ENCODE results near the gene ZNF81. TPM values are rescaled to one million over a fixed set of nuclear protein-coding genes. Genes with fewer than 3 reads are reported as not detected.
"Not testable (repeated sequence)": the region's sequence is repeated elsewhere in the genome, so short reads cannot be mapped to it uniquely, and the experiment has no call there.

The ZNF81 gene
- 4.5 TPM for polyA plus RNA-seq (2012; ENCODE audit: missing spikeins)

DNA sequence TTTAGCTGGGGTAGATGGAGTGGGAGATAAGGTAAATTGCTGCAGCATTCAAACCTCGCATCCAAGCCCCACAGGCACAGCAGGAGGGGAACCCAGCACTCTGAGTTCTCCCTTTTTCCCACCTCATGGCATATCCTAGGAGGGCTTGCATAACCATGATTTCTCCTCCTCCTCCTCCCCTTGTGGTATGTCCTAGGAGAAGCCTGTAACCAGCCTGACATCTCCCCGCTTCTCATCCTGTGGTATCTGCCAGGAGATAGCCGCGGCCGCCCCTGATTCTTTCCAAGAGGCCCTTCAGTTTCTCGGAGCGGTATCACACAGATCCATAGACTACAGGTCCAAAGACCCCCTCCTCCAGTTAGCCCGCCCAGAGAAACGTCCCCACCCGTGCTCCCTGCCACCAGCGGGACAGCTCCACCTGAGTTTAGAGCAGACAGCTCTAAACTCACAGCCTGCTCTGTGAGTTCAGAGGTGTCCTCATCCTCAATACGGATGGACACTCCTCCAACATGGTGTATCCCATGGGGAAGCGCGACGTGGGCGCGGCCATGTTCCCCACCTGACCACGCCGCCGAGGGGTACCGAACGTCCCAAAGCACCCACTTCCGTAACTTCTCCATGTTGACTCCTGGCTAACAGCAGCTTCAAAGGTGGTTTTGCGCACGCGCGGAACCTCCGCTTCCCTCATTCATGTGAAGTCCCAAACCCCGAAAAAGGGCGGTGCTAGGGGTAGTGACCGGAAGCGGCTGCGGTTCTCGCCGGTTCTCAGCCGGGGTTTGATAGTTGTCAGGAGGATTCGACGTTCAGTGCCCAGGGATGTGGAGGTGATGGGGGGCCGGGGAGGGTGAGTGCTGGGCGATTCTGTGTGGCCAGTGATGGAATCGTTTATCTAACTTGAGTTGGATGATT lies at the start of gene ZNF81:
TSS of gene ZNF81 (plus strand) at position 739 of the 909 bp plus-strand sequence. CDS start 9,366 bp downstream, outside the sequence.
- peak; percentile 94 for FAIRE-seq

DNA sequence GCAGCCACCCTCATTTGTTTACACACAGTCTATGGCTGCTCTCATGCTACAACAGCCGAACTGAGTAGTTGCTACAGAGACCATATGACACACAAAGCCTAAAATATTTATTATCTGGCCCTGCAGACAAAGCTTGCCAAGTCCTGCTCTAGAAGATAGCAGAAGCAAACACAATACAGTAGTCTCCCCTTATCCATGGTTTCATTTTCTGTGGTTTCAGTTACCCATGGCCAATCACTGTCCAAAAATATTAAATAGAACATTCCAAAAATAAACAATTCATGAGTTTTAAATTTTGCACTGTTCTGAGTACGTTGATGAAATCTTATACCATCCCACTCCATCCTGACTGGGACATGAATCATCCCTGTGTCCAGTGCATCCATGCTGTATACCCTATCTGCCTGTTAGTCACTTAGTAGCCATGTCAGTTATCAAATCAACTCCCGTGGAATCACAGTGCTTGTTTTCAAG lies 40.2 kb upstream of the ZNF81 start:
- DNase-seq (ENCODE audit: insufficient read length) (no peak), FAIRE-seq (no peak)
- TF ChIP-seq POLR2A (IDR thresholded peaks at IDR 0.05; ENCODE audit: low read depth, low read length) (no peak), TAF1 (IDR thresholded peaks at IDR 0.05; ENCODE audit: borderline replicate concordance, low read depth, low read length) (no peak), POLR2AphosphoS5 (IDR thresholded peaks at IDR 0.05; ENCODE audit: low read depth, low read length) (no peak)

More for the DNA sequence above, at the start of gene ZNF81:
- peak; percentile 41 for DNase-seq (ENCODE audit: insufficient read length)
- peak; percentile 73 for TF ChIP-seq POLR2AphosphoS5 (IDR thresholded peaks at IDR 0.05; ENCODE audit: low read depth, low read length)
- peak; percentile 61; the same call in 1 of the 2 replicates for TF ChIP-seq TAF1 (IDR thresholded peaks at IDR 0.05; ENCODE audit: borderline replicate concordance, low read depth, low read length)
- peak; percentile 79 for TF ChIP-seq POLR2A (IDR thresholded peaks at IDR 0.05; ENCODE audit: low read depth, low read length)

DNA sequence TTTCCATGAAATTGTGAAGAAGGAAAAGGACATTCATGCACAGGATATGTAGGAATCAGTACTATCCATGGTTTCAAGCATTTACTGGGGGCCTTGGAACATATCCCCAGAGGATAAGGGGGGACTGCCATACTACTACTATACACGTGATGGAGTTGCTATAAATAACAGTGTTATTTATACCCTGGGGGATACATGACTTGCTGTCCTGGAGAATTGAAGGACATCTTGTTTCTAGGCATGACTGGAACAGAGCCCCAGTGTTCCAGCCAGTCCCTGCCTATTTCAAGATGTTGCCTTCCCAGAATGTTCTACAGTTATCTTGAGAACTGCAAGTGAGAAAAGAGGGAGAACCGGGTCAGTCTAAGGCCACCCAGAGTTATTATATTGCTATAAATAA lies 39.6 kb upstream of the ZNF81 start:
- FAIRE-seq (peak; percentile 69), DNase-seq (ENCODE audit: insufficient read length) (no peak)
- no peak for TF ChIP-seq POLR2A (IDR thresholded peaks at IDR 0.05; ENCODE audit: low read depth, low read length)
- no peak for TF ChIP-seq TAF1 (IDR thresholded peaks at IDR 0.05; ENCODE audit: borderline replicate concordance, low read depth, low read length)
- no peak for TF ChIP-seq POLR2AphosphoS5 (IDR thresholded peaks at IDR 0.05; ENCODE audit: low read depth, low read length)

DNA sequence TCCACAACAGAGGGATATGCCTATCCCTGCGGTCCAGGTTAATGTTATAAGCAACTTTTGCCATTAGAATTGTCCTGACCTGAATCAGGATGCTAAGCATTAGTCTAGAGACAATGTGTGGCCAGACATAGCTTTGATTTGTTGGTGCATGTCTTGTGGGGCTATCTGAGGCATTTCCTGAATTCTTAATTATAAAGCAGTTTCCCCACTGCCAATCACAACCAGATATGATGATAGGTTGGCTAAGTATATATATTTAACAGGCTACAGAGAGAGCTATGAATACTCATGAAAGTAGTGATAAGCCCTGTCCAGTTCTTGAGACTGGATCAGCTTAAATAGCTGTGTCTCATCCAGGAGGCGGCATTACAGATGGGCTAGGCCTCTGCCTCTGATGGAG lies 37.8 kb upstream of the ZNF81 start:
- no peak for DNase-seq (ENCODE audit: insufficient read length)
- FAIRE-seq: no peak
- TF ChIP-seq TAF1 (IDR thresholded peaks at IDR 0.05; ENCODE audit: borderline replicate concordance, low read depth, low read length) (no peak), POLR2AphosphoS5 (IDR thresholded peaks at IDR 0.05; ENCODE audit: low read depth, low read length) (no peak), POLR2A (IDR thresholded peaks at IDR 0.05; ENCODE audit: low read depth, low read length) (no peak)

DNA sequence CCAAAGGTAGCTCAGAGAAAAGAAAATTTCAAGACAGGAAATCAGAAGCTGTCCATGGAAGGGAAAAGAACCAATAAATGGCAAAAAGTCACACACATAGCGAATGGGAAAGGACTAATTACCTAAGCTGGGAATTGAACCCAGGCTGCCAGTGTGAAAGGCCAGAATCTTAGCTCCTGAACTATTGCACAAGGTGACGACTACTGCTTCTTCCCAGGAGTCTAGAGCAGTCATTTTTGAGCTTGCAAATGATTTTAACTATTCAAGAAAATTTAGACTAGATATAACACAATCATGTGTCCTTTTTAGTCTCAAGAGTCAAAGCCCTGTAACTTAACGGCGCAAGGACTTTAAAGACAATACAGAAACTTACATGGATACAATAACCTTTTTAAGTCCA lies 34.1 kb upstream of the ZNF81 start:
- no peak for DNase-seq (ENCODE audit: insufficient read length)
- FAIRE-seq: no peak
- TF ChIP-seq POLR2AphosphoS5 (IDR thresholded peaks at IDR 0.05; ENCODE audit: low read depth, low read length) (no peak), POLR2A (IDR thresholded peaks at IDR 0.05; ENCODE audit: low read depth, low read length) (no peak)

DNA sequence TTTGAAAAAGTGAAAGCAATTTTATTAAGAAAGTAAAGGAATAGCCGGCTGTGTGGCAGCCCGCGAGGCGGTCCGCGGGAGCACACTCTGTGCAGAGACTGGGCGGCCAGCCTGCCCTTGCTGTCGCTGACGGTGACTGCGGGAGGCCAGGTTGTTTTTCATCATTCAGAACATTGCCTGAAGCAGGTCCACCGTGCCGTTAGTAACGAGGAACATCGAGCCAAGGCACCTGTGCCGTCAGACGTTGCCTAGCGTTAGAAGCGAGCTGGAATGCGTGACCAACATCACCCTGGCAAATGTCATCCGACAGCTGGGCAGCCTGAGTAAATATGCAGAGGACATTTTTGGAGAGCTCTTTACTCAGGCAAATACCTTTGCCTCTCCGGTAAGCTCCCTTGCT lies 33.6 kb upstream of the ZNF81 start:
- DNase-seq (ENCODE audit: insufficient read length): not testable (repeated sequence)
- peak; percentile 78 for FAIRE-seq

DNA sequence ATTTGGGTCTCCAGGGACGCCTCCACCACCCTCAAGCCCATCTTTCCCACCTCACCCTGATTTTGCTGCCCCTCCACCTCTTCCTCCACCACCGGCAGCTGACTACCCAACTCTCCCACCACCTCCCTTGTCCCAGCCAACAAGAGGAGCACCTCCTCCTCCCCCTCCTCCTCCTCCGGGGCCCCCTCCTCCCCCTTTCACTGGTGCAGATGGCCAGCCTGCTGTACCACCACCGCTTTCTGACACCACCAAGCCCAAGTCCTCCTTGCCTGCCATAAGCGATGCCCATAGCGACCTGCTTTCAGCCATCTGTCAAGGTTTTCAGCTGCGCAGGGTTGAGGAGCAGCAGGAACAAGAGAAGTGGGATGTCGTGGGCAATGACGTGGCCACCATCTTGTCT lies 32.4 kb upstream of the ZNF81 start:
- TF ChIP-seq POLR2AphosphoS5 (IDR thresholded peaks at IDR 0.05; ENCODE audit: low read depth, low read length): no peak
- TF ChIP-seq POLR2A (IDR thresholded peaks at IDR 0.05; ENCODE audit: low read depth, low read length): no peak
- no peak for TF ChIP-seq TAF1 (IDR thresholded peaks at IDR 0.05; ENCODE audit: borderline replicate concordance, low read depth, low read length)
- FAIRE-seq (no peak), DNase-seq (ENCODE audit: insufficient read length) (no peak)

DNA sequence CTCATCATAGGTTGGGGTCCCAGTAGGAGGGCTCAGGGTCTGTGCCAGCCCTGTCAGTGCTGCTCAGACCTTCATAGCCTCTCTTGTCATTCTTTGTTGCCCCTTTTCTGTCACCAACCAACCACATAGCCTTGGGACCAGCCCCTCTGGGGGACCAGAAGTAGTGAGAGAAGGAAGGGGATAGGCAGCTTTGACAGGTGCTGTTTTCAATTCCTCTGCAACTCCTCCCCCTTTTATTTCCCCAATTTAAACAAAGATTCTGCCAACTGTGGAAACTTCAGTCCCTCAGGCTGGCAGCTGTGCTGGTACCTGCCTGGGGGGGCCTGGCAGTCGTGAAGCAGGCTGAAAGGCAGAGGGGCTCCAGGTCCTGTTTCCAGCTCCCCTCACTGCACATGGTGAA lies 30.9 kb upstream of the ZNF81 start:
- not testable (repeated sequence) for FAIRE-seq; DNase-seq (ENCODE audit: insufficient read length)

DNA sequence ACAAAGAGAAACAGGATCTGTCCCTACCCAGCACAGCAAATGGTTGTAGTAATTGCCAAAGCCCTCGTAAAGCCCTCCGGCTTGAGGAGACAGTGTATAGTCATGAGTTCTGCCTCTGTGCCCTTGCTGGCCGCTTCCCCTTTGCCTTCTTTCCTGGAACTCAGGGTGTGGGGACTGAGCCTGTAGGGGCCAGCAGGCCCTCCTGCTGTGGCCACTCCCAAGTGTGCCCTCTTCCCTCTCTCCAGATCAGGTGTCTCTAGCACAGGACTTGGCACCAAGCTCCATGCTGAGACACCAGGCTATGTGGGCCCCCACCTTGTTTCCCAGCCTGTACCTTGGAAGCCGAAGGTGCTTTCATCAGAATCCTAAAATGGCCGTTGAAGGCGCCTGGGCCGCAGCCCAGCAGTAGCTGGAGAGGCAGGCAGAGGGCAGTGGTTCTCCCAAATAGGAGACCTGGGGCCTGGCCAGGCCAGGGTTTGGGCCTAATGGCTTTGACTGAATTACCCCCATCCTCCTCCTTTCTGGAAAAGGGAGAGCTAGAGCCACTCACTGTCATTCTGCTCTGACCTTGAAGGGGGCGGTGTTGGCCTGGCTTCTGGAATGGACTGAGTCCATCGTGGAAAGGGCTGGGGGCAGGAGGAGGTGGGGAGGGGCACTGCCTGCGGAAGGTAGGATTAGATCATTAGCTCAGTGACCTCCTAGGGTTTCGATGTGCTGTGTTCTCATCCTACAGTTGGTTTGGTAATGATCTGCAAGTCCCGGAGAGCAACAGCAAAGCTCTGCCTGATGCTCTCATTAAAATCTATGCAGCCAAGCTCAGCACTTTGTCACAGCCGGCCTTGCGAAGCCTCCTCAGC lies 30.1 kb upstream of the ZNF81 start:
- DNase-seq (ENCODE audit: insufficient read length): not testable (repeated sequence)
- peak; percentile 87 for FAIRE-seq

DNA sequence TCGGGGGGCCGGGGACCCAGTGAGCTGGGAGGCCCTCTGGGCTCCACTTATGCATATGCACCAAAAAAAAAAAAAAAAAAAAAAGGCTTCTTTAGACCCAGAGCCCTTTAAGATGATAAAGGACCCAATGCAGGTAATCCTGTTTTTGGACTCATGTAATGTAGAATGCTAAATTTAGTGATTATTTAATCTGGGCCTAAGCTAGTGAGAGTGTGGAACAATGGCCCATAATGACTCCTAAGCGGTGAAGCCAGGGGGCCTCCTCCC lies 29.5 kb upstream of the ZNF81 start:
- DNase-seq (ENCODE audit: insufficient read length); FAIRE-seq: not testable (repeated sequence)

DNA sequence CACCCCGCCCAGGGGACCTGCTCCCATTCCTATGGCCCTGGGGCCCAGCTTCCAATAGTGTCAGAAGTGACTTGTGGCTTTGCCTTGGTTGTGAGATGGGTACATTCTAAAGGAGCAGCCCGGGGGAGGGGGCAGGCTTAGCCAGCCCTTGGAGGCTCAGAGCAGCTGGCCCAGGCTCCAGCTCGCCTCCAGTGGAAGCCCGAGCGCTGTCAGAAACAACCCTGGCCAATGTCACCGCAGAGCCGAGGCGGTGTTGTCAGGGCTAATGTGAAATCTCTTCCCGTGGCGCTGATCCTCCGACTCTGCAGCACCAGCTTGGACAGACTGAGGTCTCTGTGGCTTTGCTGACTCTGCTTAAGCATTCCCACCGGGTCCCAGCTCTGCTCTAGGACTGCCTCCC lies 29.2 kb upstream of the ZNF81 start:
- no peak for DNase-seq (ENCODE audit: insufficient read length)
- TF ChIP-seq TAF1 (IDR thresholded peaks at IDR 0.05; ENCODE audit: borderline replicate concordance, low read depth, low read length) (no peak), POLR2A (IDR thresholded peaks at IDR 0.05; ENCODE audit: low read depth, low read length) (no peak), POLR2AphosphoS5 (IDR thresholded peaks at IDR 0.05; ENCODE audit: low read depth, low read length) (no peak)
- FAIRE-seq: no peak

DNA sequence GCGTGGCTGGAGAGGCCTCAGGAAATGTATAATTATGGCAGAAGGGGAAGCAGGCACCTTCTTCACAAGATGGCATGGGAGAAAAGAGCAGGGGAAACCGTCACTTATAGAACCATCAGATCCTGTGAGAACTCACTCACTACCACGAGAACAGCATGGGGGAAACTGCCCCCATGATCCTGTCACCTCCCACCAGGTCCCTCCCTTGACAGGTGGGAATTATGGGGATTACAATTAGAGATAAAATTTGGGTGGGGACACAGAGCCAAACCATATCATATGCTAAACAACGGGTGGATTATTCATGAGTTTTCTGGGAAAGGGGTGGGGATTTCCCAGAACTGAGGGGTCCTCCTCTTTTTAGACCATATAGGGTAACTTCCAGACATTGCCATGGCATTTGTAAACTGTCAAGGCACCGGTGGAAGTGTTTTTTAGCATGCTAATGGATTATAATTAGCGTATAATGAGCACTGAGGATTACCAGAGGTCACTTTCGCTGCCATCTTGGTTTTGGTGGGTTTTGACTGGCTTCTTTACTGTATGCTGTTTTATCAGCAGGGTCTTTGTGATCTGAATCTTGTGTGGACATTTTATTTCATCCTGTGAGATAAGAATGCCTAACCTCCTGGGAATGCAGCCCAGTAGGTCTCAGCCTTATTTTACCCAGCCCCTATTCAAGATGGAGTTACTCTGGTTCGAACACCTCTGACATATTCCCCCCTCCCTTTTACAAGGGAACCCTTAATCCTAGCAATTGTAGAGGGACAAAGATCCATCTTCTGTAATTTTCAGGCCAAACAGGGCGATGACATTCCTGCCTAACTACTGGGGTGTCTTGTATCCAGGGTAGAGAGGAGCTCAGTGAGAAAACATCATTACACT lies 27.6 kb upstream of the ZNF81 start:
- no peak for DNase-seq (ENCODE audit: insufficient read length)
- FAIRE-seq: no peak
- no peak for TF ChIP-seq TAF1 (IDR thresholded peaks at IDR 0.05; ENCODE audit: borderline replicate concordance, low read depth, low read length)
- TF ChIP-seq POLR2AphosphoS5 (IDR thresholded peaks at IDR 0.05; ENCODE audit: low read depth, low read length): no peak
- no peak for TF ChIP-seq POLR2A (IDR thresholded peaks at IDR 0.05; ENCODE audit: low read depth, low read length)
